Activated T-cell treated with anti-CD3 and anti-CD28 coated beads for 48 hours (primary cell): ENCODE data around the gene ATP6V0C.
A peak's percentile ranks its signal among the peaks of the same experiment; 100 is the strongest.

ENCODE experiments used
- DNase-seq: peaks from one replicate; pipeline ENCODE4 v3.0.0-alpha.2; 2020; ENCODE audit warnings: low read depth

The ATP6V0C gene

GRCh38 chr16:2513405-2514332 lies at the start of gene ATP6V0C:
Gene ATP6V0C, plus strand, starts transcription at chr16:2513952. Its CDS starts 152 bp downstream, at chr16:2514104.
- DNase-seq: peak; percentile 87

GRCh38 chr16:2464333-2464732 lies 49.4 kb upstream of the ATP6V0C start:
- no peak for DNase-seq

- DNase-seq: no peak
Observed at GRCh38 chr16:2465653-2466415, 47.9 kb upstream of the ATP6V0C start.

GRCh38 chr16:2466667-2467527 lies 46.9 kb upstream of the ATP6V0C start:
- DNase-seq: no peak

- DNase-seq: no peak
Observed at GRCh38 chr16:2467528-2468232, 46.1 kb upstream of the ATP6V0C start.

- DNase-seq: no peak
Observed at GRCh38 chr16:2468233-2468724, 45.5 kb upstream of the ATP6V0C start.

GRCh38 chr16:2468725-2469398 lies 44.9 kb upstream of the ATP6V0C start:
- no peak for DNase-seq

- DNase-seq: no peak
Observed at GRCh38 chr16:2469399-2470233, 44.1 kb upstream of the ATP6V0C start.

GRCh38 chr16:2470234-2470601 lies 43.5 kb upstream of the ATP6V0C start:
- no peak for DNase-seq

GRCh38 chr16:2470603-2471015 lies 43.1 kb upstream of the ATP6V0C start:
- DNase-seq: no peak

GRCh38 chr16:2471016-2471652 lies 42.6 kb upstream of the ATP6V0C start, which contains the start of gene NTN3:
Gene NTN3, plus strand, starts transcription at chr16:2471297. Its CDS starts 405 bp downstream, at chr16:2471702.
- no peak for DNase-seq

- DNase-seq: no peak
Observed at GRCh38 chr16:2471653-2472487, 41.9 kb upstream of the ATP6V0C start.

GRCh38 chr16:2472488-2472864 lies 41.3 kb upstream of the ATP6V0C start:
- DNase-seq: no peak

- no peak for DNase-seq
Observed at GRCh38 chr16:2472885-2473445, 40.8 kb upstream of the ATP6V0C start.

- DNase-seq: no peak
Observed at GRCh38 chr16:2473446-2473926, 40.3 kb upstream of the ATP6V0C start.

- peak; percentile 60 for DNase-seq
Observed at GRCh38 chr16:2473999-2474876, 39.5 kb upstream of the ATP6V0C start.
